ENCODE data around the gene PLPP6. TPM values are rescaled to one million over a fixed set of nuclear protein-coding genes. Genes with fewer than 3 reads are reported as not detected.

The PLPP6 gene
- total RNA-seq, 1 donor from 2014 or later = 7.1 TPM

DNA sequence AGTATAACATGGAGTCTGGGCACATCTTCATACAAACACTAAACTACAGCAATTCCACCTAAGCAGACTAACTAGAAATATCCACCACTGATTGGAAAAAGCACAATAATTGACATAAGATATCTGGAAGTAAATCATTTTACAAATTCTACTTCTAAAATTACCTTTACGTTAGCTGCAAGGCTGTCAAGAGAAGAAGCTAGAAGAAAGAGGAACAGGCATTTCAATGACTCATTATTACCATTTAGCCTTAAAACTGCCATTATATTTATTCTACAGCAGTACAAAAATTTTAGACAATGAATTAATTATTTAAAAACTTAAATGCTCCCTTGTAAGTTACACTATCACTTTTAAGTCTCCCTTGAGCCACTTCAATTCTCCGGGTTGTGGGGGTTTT lies 43.4 kb upstream of the PLPP6 start:
- no peak overlapping the region for H3K27ac ChIP-seq
- H3K4me1 ChIP-seq = peaks cover 5% of the 10 kb centered on the region
- H3K9me3 ChIP-seq = no peaks in the 10 kb centered on the region
- DNase-seq (ENCODE audit: extremely low spot score in 2 of 2) = no peak
- H3K4me3 ChIP-seq = no peak overlapping the region
- no peaks in the 10 kb centered on the region for H3K36me3 ChIP-seq
- TF ChIP-seq, protein P1, sequence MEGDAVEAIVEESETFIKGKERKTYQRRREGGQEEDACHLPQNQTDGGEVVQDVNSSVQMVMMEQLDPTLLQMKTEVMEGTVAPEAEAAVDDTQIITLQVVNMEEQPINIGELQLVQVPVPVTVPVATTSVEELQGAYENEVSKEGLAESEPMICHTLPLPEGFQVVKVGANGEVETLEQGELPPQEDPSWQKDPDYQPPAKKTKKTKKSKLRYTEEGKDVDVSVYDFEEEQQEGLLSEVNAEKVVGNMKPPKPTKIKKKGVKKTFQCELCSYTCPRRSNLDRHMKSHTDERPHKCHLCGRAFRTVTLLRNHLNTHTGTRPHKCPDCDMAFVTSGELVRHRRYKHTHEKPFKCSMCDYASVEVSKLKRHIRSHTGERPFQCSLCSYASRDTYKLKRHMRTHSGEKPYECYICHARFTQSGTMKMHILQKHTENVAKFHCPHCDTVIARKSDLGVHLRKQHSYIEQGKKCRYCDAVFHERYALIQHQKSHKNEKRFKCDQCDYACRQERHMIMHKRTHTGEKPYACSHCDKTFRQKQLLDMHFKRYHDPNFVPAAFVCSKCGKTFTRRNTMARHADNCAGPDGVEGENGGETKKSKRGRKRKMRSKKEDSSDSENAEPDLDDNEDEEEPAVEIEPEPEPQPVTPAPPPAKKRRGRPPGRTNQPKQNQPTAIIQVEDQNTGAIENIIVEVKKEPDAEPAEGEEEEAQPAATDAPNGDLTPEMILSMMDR (IDR thresholded peaks at IDR 0.05) = no peak
- TF ChIP-seq POLR2AphosphoS5 (IDR thresholded peaks at IDR 0.05; ENCODE audit: insufficient read depth in 1 of 2, low read depth in 1 of 2) (no peak), POLR2A (IDR thresholded peaks at IDR 0.05) (no peak)
- no peaks in the 10 kb centered on the region for H3K27me3 ChIP-seq
- intact Hi-C loops (cut with DNase I) = no loop called here

GRCh38 chr9:4620057-4620765 lies 41.9 kb upstream of the PLPP6 start:
- intact Hi-C loops (cut with DNase I) = no loop called here
- H3K27ac ChIP-seq = no peak overlapping the region

DNA sequence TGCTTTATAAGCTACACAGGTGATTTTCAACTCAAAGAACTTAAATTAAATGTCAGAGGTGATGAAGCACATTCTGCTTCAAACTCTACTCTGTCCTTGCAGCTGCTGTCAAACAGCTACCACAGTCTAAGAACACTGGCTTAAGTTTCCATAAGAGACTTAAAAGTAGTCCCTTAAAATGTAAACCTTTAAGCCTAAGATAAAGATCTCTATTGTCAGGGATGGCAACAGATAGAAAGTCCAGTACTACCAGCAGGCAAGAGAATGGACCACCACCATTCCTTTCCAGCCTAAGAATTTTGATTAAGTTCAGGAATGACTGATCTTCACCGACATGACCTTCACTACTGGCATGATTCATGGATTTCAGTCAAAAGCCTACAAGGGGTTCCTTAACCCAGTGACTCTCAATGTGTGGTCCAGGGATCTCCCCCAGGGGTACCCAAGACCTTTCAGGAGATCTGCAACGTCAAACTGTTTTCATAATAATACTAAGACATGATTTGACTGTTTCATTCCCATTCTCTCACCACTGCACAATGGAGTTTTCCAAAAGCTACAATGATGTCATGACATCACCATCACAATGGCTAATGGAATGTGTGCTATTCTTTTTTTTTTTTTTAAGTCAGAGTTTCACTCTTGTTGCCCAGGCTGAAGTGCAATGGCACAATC lies 41.1 kb upstream of the PLPP6 start:
- DNase-seq (ENCODE audit: extremely low spot score in 2 of 2) = no peak
- H3K4me1 ChIP-seq = no peaks in the 10 kb centered on the region
- TF ChIP-seq POLR2A (IDR thresholded peaks at IDR 0.05) = no peak
- no peak overlapping the region for H3K4me3 ChIP-seq
- intact Hi-C loops (cut with DNase I) = no loop called here
- H3K36me3 ChIP-seq = no peaks in the 10 kb centered on the region
- H3K9me3 ChIP-seq = no peaks in the 10 kb centered on the region
- H3K27me3 ChIP-seq = no peaks in the 10 kb centered on the region
- no peak overlapping the region for H3K27ac ChIP-seq

More at GRCh38 chr9:4620057-4620765, 41.9 kb upstream of the PLPP6 start:
- Histone ChIP-seq H3K27me3 (no peaks in the 10 kb centered on the region), H3K36me3 (no peaks in the 10 kb centered on the region), H3K9me3 (no peaks in the 10 kb centered on the region), H3K4me3 (no peak overlapping the region), H3K4me1 (peaks cover 3% of the 10 kb centered on the region)
- no peak for DNase-seq (ENCODE audit: extremely low spot score in 2 of 2)
- TF ChIP-seq, protein P1 (IDR thresholded peaks at IDR 0.05) = no peak

DNA sequence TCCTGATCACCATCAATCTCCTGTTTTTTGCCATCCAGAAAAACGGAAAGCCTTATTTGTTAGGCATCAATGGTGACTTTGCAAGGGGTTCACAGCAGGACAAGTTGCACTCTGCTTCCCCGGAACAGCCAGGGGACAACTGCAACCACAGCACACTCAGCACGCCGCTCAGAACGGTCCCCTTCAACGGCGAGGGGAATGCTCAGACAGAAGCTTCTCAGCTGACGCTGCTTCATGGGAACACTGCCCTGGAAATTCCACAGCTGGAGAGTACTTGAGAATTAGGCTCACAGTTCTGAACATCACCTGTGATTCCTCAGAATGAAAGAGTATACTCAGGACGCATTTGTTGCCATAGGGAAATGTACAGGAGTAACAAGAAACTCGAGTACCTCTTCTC lies 40.1 kb upstream of the PLPP6 start:
- TF ChIP-seq POLR2A (IDR thresholded peaks at IDR 0.05) (no peak), POLR2AphosphoS5 (IDR thresholded peaks at IDR 0.05; ENCODE audit: insufficient read depth in 1 of 2, low read depth in 1 of 2) (no peak)
- TF ChIP-seq, protein P1 (IDR thresholded peaks at IDR 0.05) = no peak
- Histone ChIP-seq H3K27me3 (no peaks in the 10 kb centered on the region), H3K36me3 (no peaks in the 10 kb centered on the region), H3K9me3 (no peaks in the 10 kb centered on the region), H3K27ac (no peak overlapping the region), H3K4me1 (no peaks in the 10 kb centered on the region), H3K4me3 (no peak overlapping the region)
- intact Hi-C loops (cut with DNase I) = no loop called here
- DNase-seq (ENCODE audit: extremely low spot score in 2 of 2) = no peak

DNA sequence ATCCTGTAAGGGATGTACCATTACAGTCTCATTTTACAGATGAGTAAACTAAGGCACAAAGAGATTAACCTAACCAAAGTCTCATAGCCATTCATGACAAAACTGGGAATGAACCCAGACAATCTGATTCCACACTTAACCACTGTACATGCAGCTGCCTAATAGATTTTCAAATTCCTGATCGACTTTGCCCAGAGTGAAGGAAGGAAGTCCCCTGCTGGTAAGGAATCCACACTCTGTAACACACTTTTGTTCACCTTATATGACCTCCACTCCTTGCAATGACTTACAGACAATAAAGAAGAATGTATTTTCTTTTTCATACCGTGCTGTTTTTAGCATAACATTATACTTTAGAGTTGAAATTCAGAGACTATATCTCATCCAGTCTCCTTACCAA lies 31.3 kb upstream of the PLPP6 start:
- no peaks in the 10 kb centered on the region for H3K4me1 ChIP-seq
- H3K4me3 ChIP-seq = no peak overlapping the region
- intact Hi-C loops (cut with DNase I) = no loop called here
- DNase-seq (ENCODE audit: extremely low spot score in 2 of 2) = no peak
- H3K27ac ChIP-seq = no peak overlapping the region
- no peak for TF ChIP-seq POLR2A (IDR thresholded peaks at IDR 0.05)
- TF ChIP-seq POLR2AphosphoS5 (IDR thresholded peaks at IDR 0.05; ENCODE audit: insufficient read depth in 1 of 2, low read depth in 1 of 2) = no peak
- TF ChIP-seq, protein P1 (IDR thresholded peaks at IDR 0.05) = no peak
- H3K36me3 ChIP-seq = no peaks in the 10 kb centered on the region
- H3K9me3 ChIP-seq = no peaks in the 10 kb centered on the region
- H3K27me3 ChIP-seq = no peaks in the 10 kb centered on the region

All from vagina (tissue), 2 donors.